Renal cortex interstitium (tissue), 11 donors: ENCODE data around the gene PPM1J. TPM values are rescaled to one million over a fixed set of nuclear protein-coding genes. Genes with fewer than 3 reads are reported as not detected.
"Not testable (repeated sequence)": the region's sequence is repeated elsewhere in the genome, so short reads cannot be mapped to it uniquely, and the experiment has no call there.

Source experiments
- DNase-seq, 11 donors: peaks; one replicate each; pipeline ENCODE4 v3.0.0-alpha.2; 2013; ENCODE audit warnings: low read depth in 9 of 11, low spot score in 4 of 11; ENCODE audit errors: extremely low read depth in 1 of 11
- polyA plus RNA-seq, 3 donors: library from polyadenylated mRNA; unstranded; fragments of 120-200 nt; gene quantifications; one replicate each; pipeline ENCODE4 v1.2.1, GENCODE V29; 2013; ENCODE audit not compliant: insufficient read length in 3 of 3

PPM1J gene
- polyA plus RNA-seq, 3 donors = 0.79 to 1.7 (median 1.4) TPM

DNA sequence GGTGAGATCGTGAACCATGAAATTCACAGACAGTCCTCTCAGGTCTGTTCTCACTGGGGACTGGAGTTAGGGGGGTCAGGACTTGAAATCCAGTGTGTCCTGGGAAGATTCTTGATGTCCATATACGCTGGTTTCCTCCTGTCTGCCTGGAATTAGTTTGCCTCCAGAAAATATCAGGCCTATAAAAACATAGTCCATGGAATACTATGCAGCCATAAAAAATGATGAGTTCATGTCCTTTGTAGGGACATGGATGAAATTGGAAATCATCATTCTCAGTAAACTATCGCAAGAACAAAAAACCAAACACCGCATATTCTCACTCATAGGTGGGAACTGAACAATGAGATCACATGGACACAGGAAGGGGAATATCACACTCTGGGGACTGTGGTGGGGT lies 9.1 kb upstream of the PPM1J start:
- not testable (repeated sequence) for DNase-seq

- DNase-seq = no peak
Observed at GRCh38 chr1:112723511-112723839, 8.3 kb upstream of the PPM1J start.

DNA sequence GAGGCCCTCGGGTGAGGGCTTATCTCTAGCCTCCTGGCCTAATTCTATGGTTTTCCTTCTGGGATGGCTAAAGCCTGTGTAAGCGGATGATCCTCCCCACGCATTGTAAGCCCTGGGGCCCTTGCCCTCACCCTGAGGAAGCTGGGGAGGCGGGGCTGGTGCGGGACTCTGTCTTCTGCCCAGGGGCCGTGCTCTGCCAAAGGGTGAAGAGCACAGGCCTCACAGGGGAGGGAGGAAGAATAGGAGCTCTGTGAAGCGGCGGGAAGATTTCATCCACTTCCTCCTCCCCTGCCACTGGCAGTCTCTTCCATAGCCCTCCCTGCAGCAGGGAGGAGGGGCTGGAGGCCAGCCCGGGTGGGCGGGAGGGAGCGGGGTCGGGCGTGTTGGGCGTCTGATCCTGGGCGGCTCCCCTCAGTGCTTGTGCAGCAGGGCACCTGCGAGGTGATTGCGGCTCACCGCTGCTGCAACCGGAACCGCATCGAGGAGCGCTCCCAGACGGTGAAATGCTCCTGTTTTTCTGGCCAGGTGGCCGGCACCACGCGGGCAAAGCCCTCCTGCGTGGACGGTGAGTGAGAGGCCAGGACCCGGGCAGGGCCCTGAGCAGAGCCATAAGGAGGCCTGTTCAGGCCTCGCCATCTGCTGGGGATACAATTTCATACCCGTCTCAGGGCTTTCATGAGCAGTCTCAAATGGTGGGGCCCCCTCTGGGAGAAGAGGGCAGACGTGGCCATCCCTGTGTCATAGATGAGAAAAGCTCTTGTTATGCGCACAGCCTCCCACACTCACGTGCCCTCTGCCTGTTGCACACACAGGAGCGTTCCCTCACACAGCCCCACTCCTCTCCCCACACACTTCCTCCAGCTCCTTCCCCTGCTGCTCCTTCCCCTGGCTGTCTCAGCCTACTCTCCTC lies 7.7 kb upstream of the PPM1J start:
- DNase-seq = no peak

DNA sequence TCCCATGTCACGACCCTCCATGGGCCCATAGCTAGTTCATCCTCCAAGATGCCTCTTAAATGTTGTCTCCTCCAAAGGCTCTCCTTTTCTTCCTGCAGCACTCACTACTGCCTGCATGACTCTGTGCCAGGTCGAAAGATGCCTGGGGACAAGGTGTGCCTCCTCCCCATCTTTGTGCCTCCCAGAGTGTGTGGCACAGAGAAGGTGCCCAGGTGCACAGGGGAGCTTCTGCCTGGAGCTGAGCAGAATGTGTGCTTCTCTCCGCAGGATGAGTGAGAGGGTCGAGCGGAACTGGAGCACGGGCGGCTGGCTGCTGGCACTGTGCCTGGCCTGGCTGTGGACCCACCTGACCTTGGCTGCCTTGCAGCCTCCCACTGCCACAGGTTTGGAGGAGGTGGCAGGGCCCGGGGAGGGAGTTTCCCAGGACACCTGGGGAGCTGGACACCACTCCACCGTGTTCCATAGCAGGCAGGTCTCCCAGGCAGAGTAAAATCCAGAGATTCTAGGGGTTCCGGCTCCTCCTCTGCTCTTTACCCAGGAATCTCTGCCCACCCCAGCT lies 6.9 kb upstream of the PPM1J start:
- no peak for DNase-seq

DNA sequence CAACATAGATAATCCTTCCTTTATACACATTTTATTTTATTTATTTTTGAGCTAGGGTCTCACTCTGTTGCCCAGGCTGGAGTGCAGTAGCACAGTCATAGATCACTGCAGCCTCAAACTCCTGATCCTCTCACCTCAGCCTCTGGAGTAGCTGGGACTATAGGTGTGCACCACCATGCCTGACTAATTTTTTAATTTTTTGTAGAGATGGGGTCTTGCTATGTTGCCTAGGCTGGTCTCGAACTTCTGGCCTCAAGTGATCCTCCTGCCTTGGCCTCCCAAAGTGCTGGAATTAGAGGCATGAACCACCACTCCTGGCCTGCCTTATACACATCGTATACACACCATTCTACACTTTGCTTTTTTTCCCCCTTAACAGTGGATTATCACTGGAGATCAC lies 6.2 kb upstream of the PPM1J start:
- DNase-seq = not testable (repeated sequence)

DNA sequence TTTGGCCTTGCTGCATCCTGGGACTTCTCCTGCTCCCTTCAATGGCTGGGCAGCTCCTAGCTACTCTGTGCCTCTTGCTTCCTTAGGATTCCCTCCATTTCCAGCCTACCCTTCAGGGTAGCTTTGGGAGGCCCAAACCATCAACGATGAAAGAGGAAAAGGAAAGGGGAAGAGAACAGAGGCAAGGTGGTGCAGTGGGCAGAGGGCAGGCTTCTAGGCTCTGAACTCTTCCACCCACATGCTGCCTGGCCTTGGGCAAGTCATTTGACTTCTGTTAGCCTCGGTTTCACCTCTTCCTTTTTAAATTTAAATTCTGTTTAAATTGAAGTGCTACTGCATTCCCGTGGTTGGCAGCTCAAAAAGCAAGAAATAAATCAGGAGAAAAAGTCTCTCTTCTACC lies 5.7 kb upstream of the PPM1J start:
- no peak for DNase-seq

DNA sequence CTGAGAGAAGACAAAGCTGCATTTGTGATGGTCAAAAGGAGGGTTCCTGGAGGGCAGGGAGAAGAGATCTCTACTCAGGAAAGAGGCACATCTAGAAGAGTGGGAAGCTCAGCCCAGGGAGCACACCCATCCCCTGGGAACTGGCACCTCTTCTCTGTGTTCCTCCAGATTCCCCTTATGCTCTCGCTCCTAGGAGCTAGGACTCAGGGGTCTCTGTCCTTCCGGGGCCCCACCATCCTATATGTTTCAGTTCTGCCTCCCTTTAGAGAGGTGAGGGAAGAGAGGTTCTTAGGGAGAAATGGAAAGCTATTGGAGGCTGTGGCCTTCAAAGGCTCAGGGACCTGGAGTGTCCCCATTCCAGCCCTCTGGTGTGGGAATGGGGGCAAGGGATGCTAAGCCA lies 4.6 kb upstream of the PPM1J start:
- DNase-seq = no peak

DNA sequence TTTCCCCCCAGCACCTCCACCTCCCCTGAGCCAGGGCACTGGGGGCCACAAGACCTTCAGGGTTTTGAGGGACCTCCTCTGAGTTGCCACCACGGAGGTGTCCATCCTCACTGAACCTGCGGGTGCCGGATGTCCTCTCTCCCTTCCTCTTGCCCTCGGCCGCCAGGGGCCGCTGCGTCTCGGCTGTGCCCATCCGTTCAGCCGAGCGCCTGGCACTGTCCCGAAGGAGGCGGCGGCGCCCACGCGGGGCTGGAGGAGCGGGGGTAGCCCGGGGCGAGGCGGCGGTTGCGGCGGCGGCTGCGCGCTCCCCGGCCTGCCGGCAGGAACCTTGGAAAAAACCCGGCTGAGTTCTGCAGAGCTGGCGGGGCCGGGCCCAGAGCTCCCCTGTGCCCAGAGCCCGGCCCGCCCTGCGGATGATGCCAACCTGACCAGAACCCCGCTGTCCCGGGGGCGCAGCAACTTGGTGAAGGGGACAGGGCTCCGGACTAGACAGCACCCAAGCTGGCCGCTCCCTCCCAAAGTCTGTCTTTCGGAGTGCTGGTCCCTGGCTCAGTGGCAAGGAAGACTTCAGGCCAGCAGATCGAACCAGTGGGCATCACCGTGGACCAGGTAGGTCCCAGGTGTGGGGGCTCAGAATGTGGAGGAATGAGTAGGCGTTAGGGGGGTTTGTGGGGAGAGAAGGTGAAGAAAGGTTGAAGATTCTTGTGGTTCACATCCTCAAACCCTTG lies 3.7 kb upstream of the PPM1J start:
- DNase-seq = peak in 1 of 11 donors; percentile 64

- DNase-seq = no peak
Observed at GRCh38 chr1:112717263-112717873, 2.2 kb upstream of the PPM1J start.

DNA sequence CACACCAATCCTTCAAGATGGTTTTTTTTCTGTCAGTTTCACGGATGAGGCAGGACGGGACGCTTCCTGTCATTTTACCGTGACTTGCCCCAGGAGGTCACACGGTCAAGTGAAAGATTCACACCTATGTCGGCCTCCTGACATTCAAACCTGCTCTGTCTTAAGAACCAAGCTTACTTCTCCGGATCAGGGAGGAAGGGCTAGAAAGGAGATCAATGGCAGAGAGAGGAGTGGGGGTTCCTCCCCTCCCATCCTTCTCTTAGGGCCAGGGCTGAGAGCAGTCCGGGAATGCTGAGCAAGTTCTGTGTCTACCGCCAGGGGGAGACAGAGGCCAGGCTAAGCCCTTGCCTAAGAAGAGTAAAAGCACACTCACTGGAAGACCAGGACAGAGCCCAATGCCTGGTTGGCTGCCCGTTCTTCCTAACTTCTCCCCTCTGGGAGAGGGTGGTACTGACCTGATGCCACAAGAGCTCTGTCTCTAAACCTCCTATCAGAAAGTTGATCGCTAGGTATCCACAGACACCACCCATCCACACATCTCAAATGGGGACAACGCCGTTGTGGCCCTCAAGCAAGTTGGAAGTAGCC lies 1.1 kb upstream of the PPM1J start:
- DNase-seq = peak in 10 of 11 donors; percentile 84 to 94 (median 89)

DNA sequence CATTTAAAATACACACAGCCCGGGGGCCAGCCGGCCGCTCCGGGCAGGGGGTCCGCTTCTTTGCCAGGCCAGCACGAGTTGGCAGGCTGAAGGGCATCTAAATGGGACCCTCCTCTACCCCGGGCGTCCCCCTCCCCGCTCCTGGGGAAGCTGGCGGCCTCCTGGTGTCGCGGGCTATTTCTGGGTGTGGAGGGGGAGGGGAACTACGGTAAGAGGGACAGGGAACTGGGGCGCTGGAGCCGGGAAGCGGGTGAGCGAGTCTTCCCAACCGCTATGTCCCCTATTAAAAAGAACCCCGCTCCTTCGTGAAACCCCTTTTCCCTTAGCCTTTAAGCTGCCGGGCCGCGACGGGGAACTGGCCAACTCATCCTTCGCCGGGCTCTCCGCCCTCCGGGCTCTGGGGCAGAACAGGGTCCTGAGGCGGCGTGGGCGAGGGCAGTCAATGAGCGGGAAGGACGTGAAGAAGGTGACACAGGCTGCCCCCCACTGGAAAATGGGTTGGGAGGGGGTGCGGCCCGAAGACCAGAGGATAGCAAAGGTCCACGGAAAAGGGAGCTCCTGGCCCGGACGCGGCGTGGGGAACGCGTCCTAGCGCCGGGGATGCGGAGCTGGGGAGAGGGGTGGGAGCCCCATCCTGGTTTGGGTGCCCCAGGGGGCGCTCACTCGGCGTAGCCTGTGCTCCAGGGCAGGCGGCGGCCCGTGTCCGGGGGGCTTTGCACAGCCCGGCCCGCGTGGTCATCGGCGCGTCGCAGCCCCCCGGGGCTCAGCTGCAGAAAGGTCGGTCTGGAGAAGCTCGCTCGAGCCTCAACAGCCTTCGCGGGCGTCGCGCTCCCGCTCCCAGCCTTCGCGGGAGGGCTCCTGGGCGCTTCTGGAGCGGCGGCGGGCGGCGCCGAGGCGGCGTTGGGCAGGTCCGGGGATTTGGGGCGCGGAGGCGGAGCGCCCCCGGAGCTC lies 544 bp downstream of the PPM1J start:
- no peak for DNase-seq

- no peak for DNase-seq
Observed at GRCh38 chr1:112713466-112714312, 1.4 kb downstream of the PPM1J start.

DNA sequence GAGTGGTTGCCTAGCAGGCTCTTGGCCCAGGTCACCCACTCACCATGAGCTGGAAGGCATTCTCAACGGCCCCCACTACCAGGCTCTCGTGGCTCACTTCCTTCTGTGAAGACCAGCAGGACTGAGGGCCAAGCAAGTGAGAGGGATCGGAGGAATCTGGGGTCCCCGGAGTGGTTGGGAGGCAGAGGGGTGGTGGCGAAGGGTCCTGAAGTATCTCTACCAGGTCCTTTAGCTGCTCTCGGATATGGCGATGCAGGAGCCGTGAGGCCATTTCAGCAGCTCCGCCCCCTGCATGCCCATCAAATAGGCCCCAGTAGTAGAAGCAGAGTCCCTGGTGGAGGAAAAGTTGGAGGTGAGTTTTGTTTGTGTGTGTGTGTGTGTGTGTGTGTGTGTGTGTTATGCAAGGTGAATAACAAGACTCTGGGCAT lies 2.4 kb downstream of the PPM1J start:
- no peak for DNase-seq

DNA sequence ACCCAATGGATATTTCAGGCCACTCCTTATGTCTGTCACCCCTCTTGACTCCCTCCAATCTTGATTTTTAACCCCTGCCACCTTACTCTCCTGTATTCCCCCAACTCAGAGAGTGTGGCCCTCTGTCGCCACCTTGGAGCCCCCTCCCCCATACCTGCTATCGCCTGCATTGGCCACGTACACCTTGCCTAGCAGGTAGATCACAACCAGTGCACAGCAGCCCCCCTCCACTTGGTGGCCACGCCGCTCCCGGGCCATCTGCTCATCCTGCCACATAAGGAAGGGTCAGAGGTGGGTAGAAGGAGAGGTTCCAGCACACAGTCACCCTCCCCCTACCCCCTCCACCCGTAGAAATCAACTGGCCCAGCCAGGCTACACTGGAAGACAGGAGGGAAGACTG lies 2.9 kb downstream of the PPM1J start:
- DNase-seq = no peak

- DNase-seq = no peak
Observed at GRCh38 chr1:112711670-112712069, 3.5 kb downstream of the PPM1J start.

- DNase-seq = no peak
Observed at GRCh38 chr1:112711041-112711440, 4.1 kb downstream of the PPM1J start.

DNA sequence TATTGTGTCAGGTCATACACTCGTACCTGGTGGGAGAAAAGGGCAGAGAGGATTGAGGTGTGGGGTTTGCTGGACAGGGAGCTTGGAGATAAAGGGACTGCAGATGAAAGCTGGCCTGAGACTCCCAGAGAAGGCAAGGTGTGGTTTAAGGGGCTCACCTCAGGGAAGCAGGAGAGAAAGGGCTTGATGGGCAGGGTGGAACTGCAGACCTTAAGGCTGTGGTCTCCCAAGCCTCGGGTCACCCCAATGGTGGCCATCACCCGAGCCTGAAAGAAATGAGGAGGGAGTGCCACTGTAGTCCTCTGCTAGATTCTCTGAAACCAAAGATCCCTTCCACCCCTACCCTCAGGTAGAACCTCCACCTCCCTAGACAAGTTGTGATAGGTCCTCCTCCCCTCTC lies 4.5 kb downstream of the PPM1J start:
- no peak for DNase-seq
